Mammary epithelial cell (primary cell): Measurements from ENCODE around the gene KMT2E.

ENCODE experiments used
- EZH2 ChIP-seq: IDR thresholded peaks from 2 replicates; pipeline ENCODE4 v1.6.1; 2012; ENCODE audit warnings: low read length, inconsistent platforms, borderline replicate concordance
- TF ChIP-seq, protein P1 (sequence below), 2 donors: IDR thresholded peaks in 1 of 2; conservative IDR thresholded peaks in 1 of 2; 2 replicates each; pipeline ENCODE4 v1.5.1; 2011 to 2012; ENCODE audit warnings: inconsistent platforms in 2 of 2, low read length in 2 of 2, mild to moderate bottlenecking in 2 of 2, control low read depth in 1 of 2, low read depth in 1 of 2; ENCODE audit not compliant: insufficient read depth in 1 of 2; ENCODE audit errors: extremely low read depth in 1 of 2

DNA sequence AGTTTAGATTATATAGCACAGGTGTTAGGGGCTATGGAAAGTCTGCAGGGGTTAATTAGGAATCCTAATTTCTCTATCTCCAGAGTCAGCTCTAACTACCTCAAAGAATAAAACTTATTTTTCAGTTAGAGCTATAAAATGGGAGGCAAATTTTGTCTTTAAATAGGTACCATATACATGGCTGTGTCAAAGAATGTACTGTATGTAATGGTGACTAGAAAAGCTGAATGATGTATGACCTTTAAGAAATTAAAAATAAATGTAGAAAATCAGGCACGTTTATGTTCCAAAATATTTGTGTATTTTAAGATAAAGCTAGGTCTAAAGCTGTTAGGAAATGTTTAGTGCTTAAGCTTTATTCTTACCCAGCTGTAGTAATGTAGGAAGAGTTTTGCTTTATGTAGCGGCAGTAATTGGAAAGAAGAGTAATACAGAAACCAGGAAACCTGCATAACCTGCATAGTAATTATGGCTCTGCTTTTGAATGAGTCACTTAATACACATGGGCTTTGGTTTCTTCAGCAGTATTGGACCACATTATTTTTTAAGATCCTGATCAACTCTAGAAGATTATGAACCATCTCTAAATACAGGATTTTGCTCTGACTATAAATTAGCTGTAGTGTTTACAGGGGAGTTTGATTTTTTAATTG lies 85.0 kb downstream of the KMT2E start:
- TF ChIP-seq, protein P1, sequence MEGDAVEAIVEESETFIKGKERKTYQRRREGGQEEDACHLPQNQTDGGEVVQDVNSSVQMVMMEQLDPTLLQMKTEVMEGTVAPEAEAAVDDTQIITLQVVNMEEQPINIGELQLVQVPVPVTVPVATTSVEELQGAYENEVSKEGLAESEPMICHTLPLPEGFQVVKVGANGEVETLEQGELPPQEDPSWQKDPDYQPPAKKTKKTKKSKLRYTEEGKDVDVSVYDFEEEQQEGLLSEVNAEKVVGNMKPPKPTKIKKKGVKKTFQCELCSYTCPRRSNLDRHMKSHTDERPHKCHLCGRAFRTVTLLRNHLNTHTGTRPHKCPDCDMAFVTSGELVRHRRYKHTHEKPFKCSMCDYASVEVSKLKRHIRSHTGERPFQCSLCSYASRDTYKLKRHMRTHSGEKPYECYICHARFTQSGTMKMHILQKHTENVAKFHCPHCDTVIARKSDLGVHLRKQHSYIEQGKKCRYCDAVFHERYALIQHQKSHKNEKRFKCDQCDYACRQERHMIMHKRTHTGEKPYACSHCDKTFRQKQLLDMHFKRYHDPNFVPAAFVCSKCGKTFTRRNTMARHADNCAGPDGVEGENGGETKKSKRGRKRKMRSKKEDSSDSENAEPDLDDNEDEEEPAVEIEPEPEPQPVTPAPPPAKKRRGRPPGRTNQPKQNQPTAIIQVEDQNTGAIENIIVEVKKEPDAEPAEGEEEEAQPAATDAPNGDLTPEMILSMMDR (conservative IDR thresholded peaks at IDR 0.05 in 1 of 2, IDR thresholded peaks at IDR 0.05 in 1 of 2; ENCODE audit: extremely low read depth in 1 of 2, insufficient read depth in 1 of 2, low read depth in 1 of 2, low read length in 2 of 2): no peak
- no peak for TF ChIP-seq EZH2
